MM.1S (cell line): ENCODE results near the gene NBDY.

Source experiments
- CTCF ChIP-seq: fragments of 300-600 bp; sonication (generic); IDR thresholded peaks from 2 replicates; pipeline ENCODE4 v1.5.1; 2016; ENCODE audit warnings: antibody characterized with exemption, low read length, mixed read lengths
- EZH2 ChIP-seq: fragments of 300-600 bp; sonication (generic); optimal IDR thresholded peaks from 2 replicates; pipeline ENCODE3; 2017; ENCODE audit warnings: low read depth, mild to moderate bottlenecking, antibody characterized with exemption, low read length, mixed read lengths
- EZH2phosphoT487 ChIP-seq: fragments of 300-600 bp; sonication (generic); IDR thresholded peaks from 2 replicates; pipeline ENCODE4 v1.6.1; 2018; ENCODE audit warnings: antibody characterized with exemption, low read length

GRCh38 chrX:56785442-56785841 is 56.4 kb downstream of the NBDY start:
- TF ChIP-seq CTCF (no peak), EZH2 (no peak), EZH2phosphoT487 (no peak)
